GM12878 (cell line): ENCODE measurements around the gene ZMIZ1. TPM values are rescaled to one million over a fixed set of nuclear protein-coding genes. Genes with fewer than 3 reads are reported as not detected.

ENCODE experiments used
- ATAC-seq: fragments of 200-7000 bp; cut with Tn5 transposase; 3 replicates; pipeline ENCODE4 v1.9.1; 2020; ENCODE audit warnings: mild to moderate bottlenecking, moderate library complexity
- BruUV-seq: library from RNA; stranded (reverse); fragments of 400-500 nt; replicated peaks from 2 replicates; lab custom pipeline; 2021; lab: Mats Ljungman, UMichigan
- CTCF ChIA-PET: fragments of 300-600 bp; sonication (Branson Sonifier 250); formaldehyde crosslinking; extraction: SDS; loops from one replicate; lab custom pipeline; 2021; ENCODE audit warnings: inconsistent platforms; lab: Yijun Ruan, JAX
- POLR2A ChIA-PET: fragments of 350-600 bp; formaldehyde crosslinking; extraction: SDS; loops from one replicate; lab custom pipeline; 2021; ENCODE audit warnings: inconsistent platforms; lab: Charles Lee
- RAD21 ChIA-PET: fragments of 300-600 bp; sonication (Branson Sonifier 250); formaldehyde crosslinking; loops from one replicate; lab custom pipeline; 2023; ENCODE audit warnings: antibody characterized with exemption; ENCODE audit not compliant: unreplicated experiment; lab: Charles Lee
- SMC1A ChIA-PET: fragments of 300-600 bp; sonication (Branson Sonifier 250); formaldehyde crosslinking; loops from one replicate; lab custom pipeline; 2023; ENCODE audit not compliant: unreplicated experiment, uncharacterized antibody; lab: Charles Lee
- DNase-seq: peaks from one replicate; pipeline ENCODE4 v3.0.0-alpha.2; 2011; ENCODE audit warnings: low read depth, low spot score
- FAIRE-seq: peaks from 3 replicates; lab custom pipeline; 2011; peaks lifted over from hg19 to GRCh38; lab: Jason Lieb, UNC
- H2AFZ ChIP-seq: 2 replicates; pipeline ENCODE4 v1.6.0; 2011; ENCODE audit warnings: low read depth, low read length, control low read depth; ENCODE audit not compliant: control insufficient read depth
- H3K27ac ChIP-seq: 2 replicates; pipeline ENCODE4 v1.5.1; 2011; ENCODE audit warnings: control low read depth; ENCODE audit not compliant: control insufficient read depth, insufficient read depth
- H3K27me3 ChIP-seq, 2 experiments: replicated peaks in 1 of 2; 2 replicates each; pipeline versions ENCODE4 v1.6.0 to v1.6.1; 2011; ENCODE audit warnings: low read length in 1 of 2; ENCODE audit not compliant: control insufficient read depth in 2 of 2, insufficient read depth in 2 of 2
- H3K36me3 ChIP-seq, 2 experiments: 2 replicates each; pipeline ENCODE4 v1.5.1; 2011; ENCODE audit warnings: low read length in 1 of 2; ENCODE audit not compliant: control insufficient read depth in 2 of 2, insufficient read depth in 2 of 2
- H3K4me1 ChIP-seq: 2 replicates; pipeline ENCODE4 v1.6.1; 2011; ENCODE audit warnings: mild to moderate bottlenecking, low read length, moderate library complexity, mixed read lengths; ENCODE audit not compliant: control insufficient read depth, insufficient read depth
- H3K4me2 ChIP-seq: 2 replicates; pipeline ENCODE4 v1.6.0; 2011; ENCODE audit warnings: control low read depth; ENCODE audit not compliant: control insufficient read depth, insufficient read depth
- H3K4me3 ChIP-seq: fragments of 200-600 bp; sonication (generic); 2 replicates; pipeline ENCODE4 v1.5.1; 2016
- H3K79me2 ChIP-seq: 2 replicates; pipeline ENCODE4 v1.6.0; 2011; ENCODE audit warnings: low read length; ENCODE audit not compliant: control insufficient read depth, insufficient read depth
- H3K9ac ChIP-seq: 2 replicates; pipeline ENCODE4 v1.8.0; 2011; ENCODE audit warnings: low read length, control low read depth, mixed read lengths; ENCODE audit not compliant: control insufficient read depth, insufficient read depth
- H3K9me3 ChIP-seq: replicated peaks from 3 replicates; pipeline ENCODE4 v1.5.1; 2011; ENCODE audit warnings: mild to moderate bottlenecking, low read length; ENCODE audit not compliant: control insufficient read depth, insufficient read depth
- H4K20me1 ChIP-seq: 2 replicates; pipeline ENCODE4 v1.6.0; 2011; ENCODE audit not compliant: control insufficient read depth, insufficient read depth
- YBX1 ChIP-seq: fragments of 450-650 bp; IDR thresholded peaks from 2 replicates; pipeline ENCODE4 v1.6.1; 2016; ENCODE audit warnings: antibody characterized with exemption
- ZNF217 ChIP-seq: fragments of 450-650 bp; IDR thresholded peaks from 2 replicates; pipeline ENCODE4 v1.6.1; 2017; ENCODE audit warnings: antibody characterized with exemption, mild to moderate bottlenecking
- WGBS: methylation state at CpG from one replicate; pipeline ENCODE4 v1.1.6; 2016; ENCODE audit warnings: low lambda C conversion rate; ENCODE audit not compliant: insufficient replicate concordance, insufficient coverage; ENCODE audit errors: missing lambda C conversion rate; 5-methylcytosine and 5-hydroxymethylcytosine counted together
- in situ Hi-C: fragments of 300-500 bp; cut with MboI; formaldehyde crosslinking; loops from 9 replicates; pipeline ENCODE4 v1.14.3; 2018; ENCODE audit warnings: mixed read lengths
- intact Hi-C: fragments of 100-400 bp; cut with micrococcal nuclease; formaldehyde crosslinking; loops from one replicate; pipeline ENCODE4 v1.14.2; 2022; ENCODE audit not compliant: unreplicated experiment
- polyA plus RNA-seq, 11 experiments: library from polyadenylated mRNA; depleted of rRNA in 4 of 11; unstranded in 6 of 11; stranded (reverse) in 5 of 11; fragments of >200 nt; fragmentation: Nextera tagmentation in 4 of 11; fragmentation: Illumina TruSeq in 1 of 11; extraction: Ambion mirVana in 4 of 11; extraction: Trizol in 1 of 11; gene quantifications; 1 replicate in 1 of 11; 2 replicates in 10 of 11; pipeline versions ENCODE4 v1.2.1 to v1.2.3, GENCODE V29; 2011 to 2016; ENCODE audit warnings: inconsistent platforms in 2 of 11, missing spikeins in 2 of 11, low read depth in 1 of 11
- total RNA-seq, 4 experiments: library from RNA; depleted of rRNA in 3 of 4; stranded (reverse); fragments of >200 nt in 3 of 4; fragmentation: Illumina TruSeq in 1 of 4; extraction: Trizol in 1 of 4; gene quantifications; 2 replicates each; pipeline versions ENCODE4 v1.2.1 to v1.2.3, GENCODE V29; 2013 to 2021
- TF ChIP-seq, protein P1 (sequence below): fragments of 450-650 bp; IDR thresholded peaks from 2 replicates; pipeline ENCODE4 v1.6.1; 2018; ENCODE audit warnings: mild to moderate bottlenecking, low read depth, moderate library complexity; ENCODE audit not compliant: partially characterized antibody

Gene ZMIZ1
- total and polyA plus RNA-seq, 10 of the 15 experiments (the other 5 are each of a cell fraction or from before 2014, with no cell fraction given), result 3.1 to 82.3 (median 14.9) TPM

DNA sequence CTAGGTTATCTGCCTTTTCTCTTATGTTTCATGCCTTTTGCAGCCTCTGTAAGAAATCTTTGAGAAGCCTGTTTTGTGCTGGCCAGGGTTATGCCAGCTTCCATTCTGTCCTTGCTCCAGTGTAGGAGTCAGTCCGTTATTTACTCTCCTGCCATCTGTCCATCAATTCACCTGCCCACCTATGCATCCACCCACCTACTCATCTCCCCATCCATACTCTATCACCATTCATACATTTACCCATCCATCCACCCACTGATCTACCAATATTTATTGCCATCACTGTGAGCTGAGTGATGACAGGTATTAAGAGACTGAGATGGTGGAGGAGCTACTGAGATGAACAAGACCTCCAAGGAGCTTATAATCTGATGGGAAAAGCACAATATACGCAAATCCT, 265.8 kb downstream of the ZMIZ1 start:
- ATAC-seq (no peak), DNase-seq (no peak), FAIRE-seq (no peak)
- intact Hi-C loops (no loop called here), in situ Hi-C loops (no loop called here)
- H3K27me3 ChIP-seq, result no peaks in the 10 kb centered on the region
- ChIA-PET SMC1A (interaction anchor here (0.7 to 2.5 kb wide), 6 partner anchors 10 to 111 kb away, joined by 3 to 16 read pairs (median 4); partner anchors contain the start of gene ZCCHC24), CTCF (interaction anchor here (1.1 to 2.9 kb wide), 5 partner anchors 12 to 48 kb away, joined by 3 to 27 read pairs (median 5); partner anchors contain the start of gene PPIF), RAD21 (interaction anchor here (0.6 to 2.4 kb wide), 4 partner anchors 11 to 18 kb away, joined by 3 to 6 read pairs (median 3); no protein-coding TSS in a partner anchor), POLR2A (interaction anchor here (0.8 to 2.7 kb wide), 4 partner anchors 11 to 48 kb away, joined by 3 to 15 read pairs (median 7); partner anchors contain the start of gene PPIF)
- no peak overlapping the region for H3K27ac ChIP-seq
- TF ChIP-seq ZNF217 (no peak), YBX1 (no peak)
- TF ChIP-seq, protein P1, sequence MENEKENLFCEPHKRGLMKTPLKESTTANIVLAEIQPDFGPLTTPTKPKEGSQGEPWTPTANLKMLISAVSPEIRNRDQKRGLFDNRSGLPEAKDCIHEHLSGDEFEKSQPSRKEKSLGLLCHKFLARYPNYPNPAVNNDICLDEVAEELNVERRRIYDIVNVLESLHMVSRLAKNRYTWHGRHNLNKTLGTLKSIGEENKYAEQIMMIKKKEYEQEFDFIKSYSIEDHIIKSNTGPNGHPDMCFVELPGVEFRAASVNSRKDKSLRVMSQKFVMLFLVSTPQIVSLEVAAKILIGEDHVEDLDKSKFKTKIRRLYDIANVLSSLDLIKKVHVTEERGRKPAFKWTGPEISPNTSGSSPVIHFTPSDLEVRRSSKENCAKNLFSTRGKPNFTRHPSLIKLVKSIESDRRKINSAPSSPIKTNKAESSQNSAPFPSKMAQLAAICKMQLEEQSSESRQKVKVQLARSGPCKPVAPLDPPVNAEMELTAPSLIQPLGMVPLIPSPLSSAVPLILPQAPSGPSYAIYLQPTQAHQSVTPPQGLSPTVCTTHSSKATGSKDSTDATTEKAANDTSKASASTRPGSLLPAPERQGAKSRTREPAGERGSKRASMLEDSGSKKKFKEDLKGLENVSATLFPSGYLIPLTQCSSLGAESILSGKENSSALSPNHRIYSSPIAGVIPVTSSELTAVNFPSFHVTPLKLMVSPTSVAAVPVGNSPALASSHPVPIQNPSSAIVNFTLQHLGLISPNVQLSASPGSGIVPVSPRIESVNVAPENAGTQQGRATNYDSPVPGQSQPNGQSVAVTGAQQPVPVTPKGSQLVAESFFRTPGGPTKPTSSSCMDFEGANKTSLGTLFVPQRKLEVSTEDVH, result no peak
- no peak overlapping the region for H3K4me2 ChIP-seq
- H3K9me3 ChIP-seq, result no peaks in the 10 kb centered on the region; the same call in 2 of the 3 replicates
- WGBS, result 100% methylated on average over 2 of the region's 2 CpGs
- BruUV-seq, result no TSS peak
- H4K20me1 ChIP-seq, result no peaks in the 10 kb centered on the region
- H3K4me3 ChIP-seq, result no peak overlapping the region
- no peak overlapping the region for H2AFZ ChIP-seq
- H3K9ac ChIP-seq, result no peak overlapping the region
- no peaks in the 10 kb centered on the region for H3K36me3 ChIP-seq
- no peaks in the 10 kb centered on the region for H3K79me2 ChIP-seq
- H3K4me1 ChIP-seq, result peaks cover 11% of the 10 kb centered on the region
